Muscle of leg (tissue), 11 donors: ENCODE data around the gene ABCG1. TPM values are rescaled to one million over a fixed set of nuclear protein-coding genes. Genes with fewer than 3 reads are reported as not detected.

Source experiments
- DNase-seq: peaks from one replicate; pipeline ENCODE4 v3.0.0; 2013
- H3K27ac ChIP-seq: one replicate; pipeline ENCODE4 v1.5.1; 2013; ENCODE audit warnings: mild to moderate bottlenecking, low read length, control low read depth
- H3K27me3 ChIP-seq: one replicate; pipeline ENCODE4 v1.6.1; 2013; ENCODE audit warnings: low read length; ENCODE audit not compliant: control insufficient read depth, insufficient read depth
- H3K36me3 ChIP-seq: one replicate; pipeline ENCODE4 v1.6.1; 2013; ENCODE audit warnings: low read length; ENCODE audit not compliant: control insufficient read depth, insufficient read depth
- H3K4me1 ChIP-seq: one replicate; pipeline ENCODE4 v1.6.1; 2013; ENCODE audit warnings: low read length; ENCODE audit not compliant: control insufficient read depth, insufficient read depth
- H3K4me3 ChIP-seq: one replicate; pipeline ENCODE4 v1.5.1; 2013; ENCODE audit warnings: low read length, control low read depth
- H3K9me3 ChIP-seq: replicated peaks from 2 replicates; pipeline ENCODE4 v1.6.1; 2013; ENCODE audit warnings: low read depth, low read length; ENCODE audit not compliant: control insufficient read depth
- WGBS: methylation state at CpG from one replicate; pipeline ENCODE4 v1.1.5; 2013; ENCODE audit warnings: missing lambda C conversion rate; ENCODE audit not compliant: insufficient coverage; 5-methylcytosine and 5-hydroxymethylcytosine counted together
- polyA plus RNA-seq, 8 donors: library from polyadenylated mRNA; unstranded; fragments of 120-200 nt; gene quantifications; one replicate each; pipeline versions ENCODE4 v1.2.1 to v1.2.3, GENCODE V29; 2013; ENCODE audit warnings: inconsistent platforms in 1 of 8, low replicate concordance in 1 of 8; ENCODE audit not compliant: insufficient read length in 8 of 8, insufficient read depth in 1 of 8
- total RNA-seq: library from RNA; stranded (reverse); fragments of 120-200 nt; gene quantifications from one replicate; pipeline ENCODE4 v1.2.4, GENCODE V29; 2013

Gene ABCG1
- total and polyA plus RNA-seq, 9 donors = 4.9 to 9.1 (median 8.1) TPM

DNA sequence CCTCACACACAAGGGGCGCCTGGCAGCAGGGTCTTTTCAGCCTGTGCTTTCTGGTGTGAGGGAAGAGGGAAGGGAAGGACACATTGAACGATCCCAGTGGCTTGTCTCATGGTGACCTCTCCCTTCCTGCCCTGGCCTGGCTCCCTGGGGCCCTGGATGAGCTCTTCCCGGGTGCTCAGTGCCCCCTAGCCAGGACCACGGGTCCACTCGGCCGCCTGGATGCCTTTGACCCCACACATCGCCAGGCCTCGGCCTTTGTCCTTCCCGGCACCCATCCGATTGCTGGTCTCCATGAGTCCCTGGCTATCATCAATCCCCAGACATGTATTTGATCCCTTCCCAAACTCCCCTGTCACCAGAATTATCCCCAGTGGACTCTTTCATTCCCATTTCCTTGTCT, 102.3 kb downstream of the ABCG1 start:
- H3K36me3 ChIP-seq = no peaks in the 10 kb centered on the region
- DNase-seq = no peak
- peaks cover 4% of the 10 kb centered on the region for H3K4me1 ChIP-seq
- no peaks in the 10 kb centered on the region for H3K9me3 ChIP-seq
- H3K27me3 ChIP-seq = peaks cover 6% of the 10 kb centered on the region
- H3K4me3 ChIP-seq = no peak overlapping the region
- no peak overlapping the region for H3K27ac ChIP-seq
- WGBS = 86% methylated on average over 9 of the region's 10 CpGs

DNA sequence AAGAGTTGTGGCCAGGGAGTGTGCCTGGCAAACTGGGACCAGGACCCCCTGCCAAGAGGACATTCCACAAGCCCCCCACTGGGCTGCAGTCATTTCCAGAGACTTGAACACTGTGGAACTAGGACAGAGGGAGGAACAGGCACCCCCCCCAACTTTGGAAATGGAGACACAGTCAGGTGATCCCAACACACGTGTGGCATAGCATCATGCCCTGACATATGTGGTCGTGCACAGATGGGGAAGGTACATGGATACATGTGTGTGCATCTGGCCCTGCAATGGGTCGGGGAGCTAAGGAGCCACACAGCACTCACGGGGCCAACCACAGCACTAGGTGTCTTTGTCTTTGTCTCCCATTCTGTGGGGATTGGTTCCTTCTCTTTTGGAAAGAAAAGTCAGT, 102.9 kb downstream of the ABCG1 start:
- Histone ChIP-seq H3K27ac (no peak overlapping the region), H3K4me3 (no peak overlapping the region), H3K36me3 (no peaks in the 10 kb centered on the region), H3K9me3 (no peaks in the 10 kb centered on the region), H3K27me3 (peaks cover 3% of the 10 kb centered on the region), H3K4me1 (peaks cover 4% of the 10 kb centered on the region)
- DNase-seq = no peak
- 77% methylated on average over 4 of the region's 4 CpGs for WGBS

DNA sequence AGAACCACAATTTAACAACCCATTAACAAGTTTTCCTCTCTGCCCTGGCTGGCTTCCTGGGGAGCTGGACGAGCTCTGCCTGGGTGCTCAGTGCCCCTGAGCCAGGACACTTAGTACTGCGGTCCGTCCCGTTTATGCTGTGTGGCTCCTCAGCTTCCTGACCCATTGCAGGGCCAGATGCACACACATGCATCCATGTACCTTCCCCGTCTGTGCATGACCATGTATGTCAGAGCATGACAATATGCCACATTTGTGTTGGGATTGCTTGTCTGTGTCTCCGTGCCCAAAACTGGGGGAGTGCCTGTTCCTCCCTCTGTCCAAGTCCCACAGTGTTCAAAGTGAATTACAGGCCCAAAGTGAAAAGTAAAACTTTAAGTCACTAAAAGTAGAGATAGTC, 106.0 kb downstream of the ABCG1 start:
- DNase-seq = no peak
- peaks cover 2% of the 10 kb centered on the region for H3K27me3 ChIP-seq
- no peaks in the 10 kb centered on the region for H3K9me3 ChIP-seq
- H3K4me3 ChIP-seq = no peak overlapping the region
- H3K4me1 ChIP-seq = no peaks in the 10 kb centered on the region
- no peaks in the 10 kb centered on the region for H3K36me3 ChIP-seq
- H3K27ac ChIP-seq = no peak overlapping the region
- WGBS = 83% methylated on average over 5 of the region's 6 CpGs

DNA sequence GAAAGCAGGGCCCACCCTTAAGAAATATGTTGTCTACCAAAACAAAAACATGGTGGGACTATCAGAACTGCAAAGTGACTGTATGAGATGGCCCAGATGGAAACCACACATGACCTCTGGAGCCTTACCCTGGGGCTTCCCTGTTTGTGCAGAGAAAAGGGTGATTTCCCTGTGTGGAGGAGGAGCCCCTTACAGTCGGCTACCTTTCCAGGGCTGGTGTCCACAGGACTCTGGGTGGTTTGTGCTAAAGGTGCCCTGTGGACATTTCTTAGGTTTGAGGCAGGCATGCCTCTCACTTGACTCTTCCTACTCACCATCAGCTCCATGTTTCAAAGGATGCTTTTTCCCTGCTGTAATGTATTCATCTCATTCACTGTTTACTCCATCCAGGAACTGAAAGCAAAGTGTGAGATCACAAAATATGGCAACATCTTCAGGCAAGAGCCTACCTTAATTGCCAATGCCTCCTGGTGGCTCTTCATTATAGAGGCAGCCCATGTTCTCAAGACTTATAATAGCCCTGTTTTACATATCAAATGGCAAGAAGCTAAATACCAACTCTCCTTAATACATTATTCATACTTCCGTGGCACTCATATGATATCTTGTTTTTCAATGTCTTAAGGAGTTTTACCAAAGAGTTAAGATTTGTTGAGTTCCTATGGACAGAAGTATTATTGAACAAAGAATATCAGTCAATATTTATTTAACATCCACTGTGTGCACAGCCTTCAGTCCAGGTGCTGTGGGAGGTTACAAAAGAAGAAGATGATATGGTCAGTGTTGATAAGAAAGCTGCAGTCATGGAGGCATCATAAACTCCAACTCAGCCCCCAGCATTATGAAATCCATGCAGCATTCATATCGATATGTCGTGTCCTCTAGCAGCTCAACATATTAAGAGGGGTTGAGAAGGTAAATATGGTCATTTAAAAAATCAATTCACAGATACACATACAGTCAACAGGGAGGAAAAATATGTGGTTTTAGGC, 111.7 kb downstream of the ABCG1 start:
- 60% methylated on average over 1 of the region's 4 CpGs for whole genome bisulfite sequencing
- Histone ChIP-seq H3K9me3 (no peaks in the 10 kb centered on the region), H3K36me3 (no peaks in the 10 kb centered on the region), H3K27me3 (peaks cover 6% of the 10 kb centered on the region), H3K27ac (no peak overlapping the region), H3K4me3 (no peak overlapping the region), H3K4me1 (no peaks in the 10 kb centered on the region)
- no peak for DNase-seq

DNA sequence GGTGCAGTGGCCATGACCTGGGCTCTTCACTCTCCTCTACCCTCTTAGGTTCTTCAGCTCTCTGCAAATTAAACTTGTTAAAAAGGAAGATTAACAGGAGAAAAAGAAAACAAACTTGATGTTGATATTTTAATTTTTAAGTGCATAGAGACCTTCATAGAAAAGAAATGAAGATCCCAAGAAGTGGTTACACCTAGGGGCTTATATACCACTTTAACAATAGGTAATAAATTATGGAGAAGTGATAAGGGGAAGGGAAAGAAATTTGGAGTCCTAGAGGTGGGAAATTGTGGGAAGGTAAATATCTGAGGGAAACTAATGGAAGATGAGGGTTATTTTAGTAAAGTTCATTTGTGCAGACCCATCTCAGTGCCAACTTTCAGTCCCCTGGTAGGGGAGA, 112.7 kb downstream of the ABCG1 start:
- Histone ChIP-seq H3K9me3 (no peaks in the 10 kb centered on the region), H3K27me3 (peaks cover 10% of the 10 kb centered on the region), H3K27ac (no peak overlapping the region), H3K4me1 (peaks cover 2% of the 10 kb centered on the region), H3K4me3 (no peak overlapping the region), H3K36me3 (no peaks in the 10 kb centered on the region)
- DNase-seq = no peak

DNA sequence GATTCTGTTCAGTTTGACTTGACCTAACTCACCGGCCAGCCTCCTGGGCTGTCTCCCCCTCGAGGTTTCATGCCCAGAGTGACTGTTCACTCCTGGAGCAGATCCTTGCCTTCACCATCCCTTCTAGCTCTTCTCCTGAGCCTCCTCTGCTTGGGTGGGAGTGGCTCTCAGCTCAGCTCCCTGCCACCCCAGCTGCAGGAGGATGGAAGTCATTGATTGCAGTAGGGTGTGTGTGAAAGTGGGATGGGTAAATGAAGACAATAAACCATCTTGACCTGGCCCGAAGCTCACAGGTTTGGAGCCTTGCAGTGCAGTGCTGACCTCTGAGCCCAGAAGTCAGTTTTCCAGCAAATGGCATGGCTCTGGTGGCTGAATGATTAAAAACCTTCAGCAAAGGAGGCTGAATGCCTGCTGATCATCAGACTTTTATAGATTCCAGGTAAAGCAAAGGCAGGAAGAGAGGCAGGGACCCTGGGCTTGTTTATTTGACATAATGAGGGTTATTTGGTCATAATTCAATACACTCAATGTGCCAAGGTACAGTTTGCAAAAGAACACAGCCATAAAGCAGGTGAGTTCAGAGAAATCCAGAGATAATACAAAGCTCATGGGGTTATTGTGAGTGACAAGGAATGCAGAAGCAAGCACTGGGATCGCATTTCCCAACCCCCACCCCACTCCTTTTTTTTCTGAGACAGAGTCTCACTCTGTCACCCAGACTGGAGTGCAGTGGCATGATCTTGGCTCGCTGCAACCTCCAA, 113.8 kb downstream of the ABCG1 start:
- Histone ChIP-seq H3K4me3 (no peak overlapping the region), H3K4me1 (peaks cover 2% of the 10 kb centered on the region), H3K9me3 (no peaks in the 10 kb centered on the region), H3K27ac (no peak overlapping the region), H3K36me3 (no peaks in the 10 kb centered on the region), H3K27me3 (peaks cover 10% of the 10 kb centered on the region)
- 60% methylated on average over 3 of the region's 5 CpGs for WGBS
- DNase-seq = no peak

DNA sequence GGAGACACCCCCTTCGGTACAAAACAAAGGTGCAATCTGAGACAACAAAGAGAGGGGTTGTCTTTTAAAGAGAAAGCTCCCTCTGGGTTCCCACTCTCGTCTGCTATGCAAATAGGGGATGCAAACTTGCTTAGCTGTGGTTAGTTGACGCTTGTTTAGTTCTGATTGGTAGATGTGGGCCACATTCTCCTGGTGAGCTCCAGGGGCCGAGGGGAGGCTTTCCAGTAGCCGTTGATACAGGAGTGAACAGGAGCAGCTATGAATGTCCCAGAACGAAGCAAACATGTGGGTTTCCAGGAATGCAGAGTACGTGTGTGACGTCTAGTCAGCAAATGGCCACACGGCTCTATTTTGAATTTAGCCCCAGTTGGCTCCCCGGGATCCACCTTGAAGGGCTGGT, 117.1 kb downstream of the ABCG1 start:
- Histone ChIP-seq H3K4me1 (peaks cover 7% of the 10 kb centered on the region), H3K9me3 (no peaks in the 10 kb centered on the region), H3K27ac (no peak overlapping the region), H3K36me3 (no peaks in the 10 kb centered on the region), H3K27me3 (peaks cover 10% of the 10 kb centered on the region), H3K4me3 (no peak overlapping the region)
- no peak for DNase-seq
- WGBS = 8% methylated on average over 8 of the region's 10 CpGs

DNA sequence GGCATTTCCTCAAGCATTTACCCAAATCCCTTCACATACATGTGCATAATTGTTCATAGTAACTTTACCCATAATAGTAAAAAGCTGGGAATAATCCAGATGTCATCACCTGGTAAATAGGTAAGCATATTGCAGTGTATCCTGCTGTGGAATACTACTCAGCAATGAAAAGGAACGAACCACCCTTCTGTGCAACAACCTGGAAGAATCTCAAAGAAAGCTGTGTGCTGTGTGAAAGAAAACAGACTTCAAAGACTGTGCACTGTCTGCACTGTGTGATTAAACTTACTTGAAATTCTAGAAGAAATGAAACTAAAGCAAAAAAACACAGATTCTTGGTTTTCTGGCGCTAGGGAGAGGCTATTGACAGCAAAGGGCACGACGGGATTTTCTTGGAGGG, 118.3 kb downstream of the ABCG1 start:
- H3K4me1 ChIP-seq = peaks cover 7% of the 10 kb centered on the region
- H3K4me3 ChIP-seq = no peak overlapping the region
- no peak overlapping the region for H3K27ac ChIP-seq
- no peaks in the 10 kb centered on the region for H3K36me3 ChIP-seq
- no peak for DNase-seq
- no peaks in the 10 kb centered on the region for H3K9me3 ChIP-seq
- WGBS = no CpG with 5 or more reads among the region's 4 CpGs
- H3K27me3 ChIP-seq = peaks cover 10% of the 10 kb centered on the region

DNA sequence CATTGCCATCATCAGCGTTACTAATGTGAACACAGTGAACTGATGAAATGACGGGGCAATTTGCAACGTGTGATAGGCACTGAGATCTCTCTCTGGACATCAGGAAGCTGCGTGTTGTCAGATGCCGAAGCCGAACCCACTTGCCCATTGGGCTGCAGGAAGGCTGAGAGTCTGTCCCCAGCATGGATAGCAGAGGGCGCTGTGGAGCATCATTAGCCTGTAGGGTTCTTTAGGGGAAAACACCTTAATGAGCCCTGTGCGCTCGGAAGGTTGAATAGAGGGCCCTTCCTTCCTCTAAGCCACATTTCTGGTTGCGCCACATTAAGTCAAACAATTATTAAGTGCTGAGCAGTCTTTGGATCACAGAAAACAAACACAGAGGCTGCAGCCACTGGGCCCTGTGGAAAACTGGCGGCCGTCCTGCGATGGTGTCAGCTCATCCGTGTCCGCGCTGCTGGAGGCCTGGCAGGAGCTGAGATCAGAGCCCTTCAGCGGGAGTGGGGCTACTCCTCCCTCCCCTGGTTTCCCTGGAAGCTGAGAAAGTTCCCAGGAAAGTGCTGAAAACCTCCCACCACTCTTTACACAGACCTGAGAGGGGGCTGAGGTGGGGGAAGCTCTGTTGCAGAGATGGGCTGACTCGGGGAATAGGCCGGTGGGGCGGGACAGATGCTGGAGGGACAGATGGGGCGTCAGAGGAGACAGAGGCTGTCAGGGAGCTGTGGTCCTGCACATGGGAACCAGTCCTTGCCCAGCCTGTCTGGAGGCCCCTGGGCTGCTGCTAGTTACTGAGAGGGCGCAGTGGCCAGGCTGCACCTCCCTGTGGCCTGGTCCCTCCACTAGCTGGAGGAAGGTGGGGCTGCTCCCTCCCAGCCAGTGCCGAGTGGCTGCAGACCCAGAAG, 119.1 kb downstream of the ABCG1 start:
- H3K9me3 ChIP-seq = no peaks in the 10 kb centered on the region
- 32% methylated on average over 21 of the region's 23 CpGs for WGBS
- H3K4me3 ChIP-seq = no peak overlapping the region
- H3K27me3 ChIP-seq = peaks cover 6% of the 10 kb centered on the region
- no peaks in the 10 kb centered on the region for H3K36me3 ChIP-seq
- peaks cover 7% of the 10 kb centered on the region for H3K4me1 ChIP-seq
- no peak overlapping the region for H3K27ac ChIP-seq
- peak; percentile 56 for DNase-seq
